CD4-positive, alpha-beta T cell treated with Interleukin-15 for 4 hours (primary cell): ENCODE results near the gene APLP2.
"Not testable (repeated sequence)": the region's sequence is repeated elsewhere in the genome, so short reads cannot be mapped to it uniquely, and the experiment has no call there.

Experiments
- DNase-seq: peaks from one replicate; pipeline ENCODE4 v3.0.0-alpha.2; 2020; ENCODE audit warnings: low spot score

Gene APLP2

DNA sequence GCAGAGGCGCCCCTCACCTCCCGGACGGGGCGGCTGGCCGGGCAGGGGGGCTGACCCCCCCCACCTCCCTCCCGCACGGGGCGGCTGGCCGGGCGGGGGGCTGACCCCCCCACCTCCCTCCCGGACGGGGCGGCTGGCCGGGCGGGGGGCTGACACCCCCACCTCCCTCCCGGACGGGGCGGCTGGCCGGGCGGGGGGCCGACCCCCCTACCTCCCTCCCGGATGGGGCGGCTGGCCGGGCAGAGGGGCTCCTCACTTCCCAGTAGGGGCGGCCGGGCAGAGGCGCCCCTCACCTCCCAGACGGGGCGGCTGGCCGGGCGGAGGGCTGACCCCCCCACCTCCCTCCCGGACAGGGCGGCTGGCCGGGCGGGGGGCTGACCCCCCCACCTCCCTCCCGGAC lies 21.5 kb downstream of the APLP2 start:
- DNase-seq: not testable (repeated sequence)

DNA sequence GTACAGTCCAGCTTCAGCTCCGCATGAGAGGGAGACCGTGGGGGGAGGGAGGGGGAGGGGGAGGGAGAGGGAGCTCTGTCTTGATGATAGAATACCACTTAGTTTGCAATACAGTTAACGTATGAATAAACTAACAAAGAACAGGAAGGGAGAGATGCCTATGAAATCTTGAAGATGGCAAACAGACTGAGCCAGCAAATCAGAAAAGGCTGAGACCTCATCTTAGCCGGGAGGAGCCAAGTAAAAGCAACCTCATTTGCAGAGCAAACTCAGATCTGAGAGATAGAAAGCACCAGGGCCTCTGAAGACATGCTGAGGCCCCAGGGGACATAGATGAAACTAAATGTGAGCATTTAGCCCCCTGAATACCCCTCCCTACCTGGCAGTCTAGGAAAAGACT lies 23.0 kb downstream of the APLP2 start:
- DNase-seq: no peak

DNA sequence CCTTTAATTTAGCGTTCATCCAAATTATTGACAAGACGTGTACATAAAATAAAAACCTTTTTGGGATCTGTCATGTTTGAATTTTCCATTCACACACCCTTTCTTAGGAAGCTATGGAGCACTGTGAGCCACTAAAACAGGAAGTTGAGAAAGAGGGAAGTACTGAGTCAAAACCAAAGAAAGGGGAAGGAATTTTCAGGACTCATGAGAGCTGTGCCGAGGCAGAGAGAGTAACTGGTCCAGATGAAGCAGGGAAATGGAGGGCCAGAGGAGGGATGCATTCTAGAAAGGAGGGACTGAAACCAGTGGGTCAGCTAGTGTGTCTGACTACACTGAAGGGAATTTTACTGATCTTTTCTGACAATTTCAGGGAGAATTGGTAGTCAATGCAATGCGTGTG lies 24.9 kb downstream of the APLP2 start:
- DNase-seq: no peak

DNA sequence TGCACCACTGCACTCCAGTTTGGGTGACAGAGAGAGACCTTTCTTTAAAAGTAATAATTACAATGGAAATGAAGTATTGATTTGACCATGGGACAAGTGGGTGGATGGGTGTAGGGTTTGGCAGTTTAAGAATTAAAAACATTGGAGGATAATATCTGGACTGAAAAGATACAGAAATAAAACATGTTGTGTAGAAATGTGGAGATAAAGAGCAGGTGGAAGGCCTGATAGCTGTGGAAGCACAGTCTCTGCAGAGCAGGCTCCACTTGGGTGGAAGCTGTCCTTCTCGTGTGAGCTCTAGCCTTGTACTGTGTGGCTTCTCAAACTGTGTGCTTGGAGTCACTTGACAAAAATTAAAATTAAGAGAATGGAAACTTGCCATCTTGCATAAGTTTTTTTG lies 25.6 kb downstream of the APLP2 start:
- no peak for DNase-seq

DNA sequence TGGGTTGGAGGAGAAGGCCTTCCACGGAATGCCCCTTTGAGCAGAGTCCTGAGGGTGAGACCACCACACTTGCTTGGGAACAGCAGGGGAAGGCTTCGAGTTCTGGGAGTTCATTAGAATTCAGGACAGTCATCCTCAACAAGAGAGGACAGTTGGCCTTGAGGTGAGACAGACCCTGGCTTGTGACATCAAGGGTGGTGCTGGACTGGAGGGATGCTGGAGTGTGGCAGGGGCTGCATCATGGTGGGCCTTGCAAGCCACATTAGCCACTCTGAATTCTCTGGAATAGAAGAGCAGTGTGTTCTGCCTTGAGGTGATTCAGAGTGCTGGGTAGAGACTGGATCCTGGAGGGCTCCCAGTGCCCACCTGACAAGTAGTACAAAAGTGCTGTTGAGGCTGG lies 26.3 kb downstream of the APLP2 start:
- DNase-seq: no peak

DNA sequence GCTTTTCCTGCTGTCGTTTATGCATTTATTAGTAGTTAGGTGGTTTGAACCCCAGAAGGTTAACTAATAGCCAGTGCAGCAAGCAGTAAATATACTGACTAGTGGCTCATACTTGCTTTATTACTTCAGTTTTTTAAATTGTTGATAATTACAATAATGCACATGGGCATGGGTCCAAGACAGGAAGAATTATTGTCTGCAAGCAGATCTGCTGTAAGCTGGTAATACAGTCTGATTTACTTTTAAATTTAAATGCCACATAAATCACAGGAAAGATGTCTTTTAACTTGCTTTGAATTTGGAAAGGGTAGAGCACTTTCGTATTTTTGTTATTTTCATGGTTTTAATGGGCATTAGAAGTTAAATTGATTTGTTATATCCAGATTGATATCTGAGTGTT lies 27.1 kb downstream of the APLP2 start:
- no peak for DNase-seq

DNA sequence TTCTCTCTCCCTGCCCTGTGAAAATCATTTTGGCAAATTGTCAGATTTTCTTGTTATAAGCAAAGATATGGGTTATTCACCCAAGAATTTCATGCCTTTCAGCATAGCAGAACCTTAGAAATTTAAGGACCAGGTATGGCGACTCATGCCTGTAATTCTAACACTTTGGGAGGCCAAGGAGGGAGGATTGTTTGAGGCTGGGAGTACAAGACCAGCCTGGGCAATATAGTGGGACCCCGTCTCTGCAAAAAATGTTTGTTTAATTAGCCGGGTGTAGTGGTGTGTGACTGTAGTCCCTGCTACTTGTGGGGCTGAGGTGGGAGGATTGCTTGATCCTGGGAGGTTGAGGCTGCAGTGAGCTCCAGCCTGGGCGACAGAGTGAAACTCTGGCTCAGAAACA lies 27.6 kb downstream of the APLP2 start:
- DNase-seq: no peak

DNA sequence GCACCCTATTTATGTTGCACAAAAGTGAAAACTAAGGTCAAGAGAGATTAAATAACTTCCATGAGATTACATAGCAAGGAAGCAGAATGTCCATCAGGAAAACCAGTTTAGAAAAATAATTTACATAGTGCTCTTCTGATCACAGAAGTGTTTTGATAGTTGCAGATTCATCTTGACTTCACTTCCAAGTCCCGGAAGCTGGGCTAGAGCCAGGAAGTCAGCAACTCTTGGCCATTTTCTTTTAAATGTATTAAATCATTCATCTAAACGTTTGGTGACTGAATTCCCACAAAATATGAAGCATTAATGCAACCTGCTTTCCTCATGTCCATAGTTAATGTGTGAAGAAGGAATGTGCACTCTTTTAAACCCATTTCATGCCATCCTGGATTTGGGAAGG lies 29.7 kb downstream of the APLP2 start:
- no peak for DNase-seq

DNA sequence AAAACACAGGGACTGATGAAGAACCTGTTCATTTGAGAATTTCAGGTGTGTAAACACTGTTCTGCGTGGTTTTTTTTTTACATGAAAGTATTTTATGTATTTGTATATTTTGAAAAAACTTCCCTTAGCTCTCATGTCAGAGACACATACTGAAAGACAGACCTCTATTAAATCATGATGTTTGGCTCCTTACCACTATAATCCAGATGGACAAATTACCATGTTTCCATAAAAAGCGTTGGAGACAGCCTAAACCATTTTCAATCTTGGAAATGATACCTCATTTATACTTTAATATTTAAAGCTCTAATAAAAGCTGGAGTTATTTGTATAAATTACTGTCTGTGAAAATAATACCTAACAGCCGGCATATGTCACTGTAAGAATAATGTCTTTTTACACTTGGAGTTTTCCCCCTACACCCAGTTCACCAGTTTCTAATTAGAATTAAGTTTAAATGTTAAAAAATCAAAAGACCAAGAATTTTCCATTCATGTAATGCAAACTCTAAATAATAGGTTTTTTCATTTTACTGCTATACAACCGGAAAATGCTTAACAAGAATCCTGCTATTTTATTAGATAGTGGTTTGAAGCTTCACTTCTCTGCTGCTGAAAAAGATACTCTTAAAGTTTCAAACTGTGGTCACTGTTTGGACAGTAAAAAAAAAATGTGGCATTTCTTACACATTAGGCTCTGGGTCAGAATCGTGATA lies 30.8 kb downstream of the APLP2 start:
- DNase-seq: no peak

DNA sequence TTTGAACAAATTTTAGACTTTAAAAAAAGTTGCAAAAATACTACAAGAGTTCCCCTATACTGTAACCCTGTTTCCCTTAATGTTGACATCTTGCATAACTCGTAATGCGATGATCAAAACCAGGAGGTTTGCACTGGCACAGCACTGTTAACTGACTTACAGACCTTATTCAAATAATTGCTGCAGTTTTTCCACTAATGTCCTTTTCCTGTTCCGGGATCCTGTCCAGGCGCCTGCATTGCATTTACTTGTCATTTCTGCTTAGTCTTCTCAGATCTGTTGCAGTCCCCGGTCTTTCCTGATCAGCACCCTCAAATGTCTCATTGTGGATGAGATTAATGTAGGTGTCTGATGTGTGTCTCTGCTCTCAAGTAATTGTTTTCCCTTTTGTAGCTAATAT lies 32.0 kb downstream of the APLP2 start:
- no peak for DNase-seq

DNA sequence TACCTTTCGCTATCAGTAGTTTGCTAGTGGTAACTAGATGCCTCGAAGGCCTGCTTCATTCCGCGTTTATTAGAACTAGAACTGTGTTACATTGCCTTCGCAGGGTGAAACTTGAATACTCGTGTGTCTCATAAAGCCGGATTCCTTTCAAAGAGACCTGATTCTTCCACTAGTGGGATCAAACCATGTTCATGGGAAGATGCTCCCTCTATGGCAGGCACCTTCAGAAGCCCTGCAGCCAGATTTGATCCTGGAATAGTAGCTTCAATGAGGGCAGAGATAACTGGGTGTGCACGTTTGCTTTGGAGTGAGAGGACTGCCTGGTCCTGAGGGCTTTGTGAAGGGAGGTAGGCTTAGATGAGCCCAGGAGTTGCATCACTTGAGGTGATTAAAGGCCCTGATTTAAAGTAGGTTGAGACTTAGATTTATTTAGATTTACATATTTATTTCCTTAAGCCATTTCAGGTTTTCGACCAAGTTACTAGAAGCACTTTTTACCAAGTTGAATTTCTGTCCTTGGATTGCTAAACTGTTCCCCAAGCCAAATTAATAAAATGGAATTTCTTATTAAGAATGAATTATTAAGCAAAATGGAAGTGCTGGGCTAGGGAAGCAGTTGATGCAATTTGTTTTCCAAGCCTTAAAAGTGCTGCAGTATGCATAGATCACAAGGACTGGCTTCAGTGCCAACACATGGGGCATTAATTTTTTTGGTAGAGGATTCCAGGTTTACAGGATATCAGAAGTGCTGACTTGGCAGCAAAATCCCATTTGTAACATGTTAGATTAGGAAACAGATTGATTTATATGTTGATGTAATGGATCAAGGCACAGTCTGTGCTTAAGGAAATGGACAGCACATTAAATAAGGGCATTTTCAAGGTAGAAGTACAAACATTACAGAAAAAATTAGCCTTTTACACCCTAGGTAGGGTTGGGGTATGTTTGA lies 32.9 kb downstream of the APLP2 start:
- DNase-seq: no peak

DNA sequence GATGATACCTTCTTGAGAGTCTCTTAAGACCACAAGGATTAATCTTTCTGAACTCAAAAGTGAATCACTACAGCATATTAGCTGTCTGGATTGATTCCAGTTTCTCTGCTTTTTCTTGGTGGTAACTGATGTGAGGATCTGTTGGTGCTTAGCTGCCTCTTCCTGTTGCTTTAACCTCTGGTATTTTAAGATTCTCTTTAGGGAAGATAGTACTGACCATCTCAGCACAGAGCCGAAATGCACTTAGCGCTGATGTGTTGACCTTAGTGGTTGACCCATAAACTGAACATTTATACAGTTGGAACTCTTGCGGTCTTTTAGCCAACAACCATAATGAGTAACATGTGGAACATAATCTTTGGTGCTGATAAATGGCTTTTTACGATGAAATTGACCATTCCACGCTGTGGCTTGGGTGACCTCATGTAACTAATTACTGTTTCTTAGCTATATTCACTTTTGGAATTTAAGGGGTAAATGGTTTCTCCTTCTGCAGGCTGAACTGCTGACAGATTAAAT lies 33.7 kb downstream of the APLP2 start:
- DNase-seq: no peak

DNA sequence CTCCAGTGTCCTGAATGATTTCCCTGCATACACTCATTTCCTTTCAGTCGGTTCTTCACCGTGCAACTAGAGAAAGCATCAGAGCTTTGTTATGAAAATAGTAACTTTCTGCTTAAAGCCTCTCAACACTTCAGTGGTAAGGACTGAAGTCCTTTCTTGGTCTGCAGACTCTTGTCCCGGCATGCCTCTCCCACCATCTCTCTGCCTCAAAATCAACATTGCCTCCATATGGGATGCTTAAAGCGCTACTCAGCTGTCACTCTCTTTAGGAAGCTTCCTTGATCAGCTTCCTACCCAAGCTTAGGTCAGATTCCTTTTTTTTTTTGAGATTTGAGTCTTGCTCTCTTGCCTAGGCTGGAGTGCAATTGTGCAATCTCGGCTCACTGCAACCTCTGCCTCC lies 36.7 kb downstream of the APLP2 start:
- no peak for DNase-seq

DNA sequence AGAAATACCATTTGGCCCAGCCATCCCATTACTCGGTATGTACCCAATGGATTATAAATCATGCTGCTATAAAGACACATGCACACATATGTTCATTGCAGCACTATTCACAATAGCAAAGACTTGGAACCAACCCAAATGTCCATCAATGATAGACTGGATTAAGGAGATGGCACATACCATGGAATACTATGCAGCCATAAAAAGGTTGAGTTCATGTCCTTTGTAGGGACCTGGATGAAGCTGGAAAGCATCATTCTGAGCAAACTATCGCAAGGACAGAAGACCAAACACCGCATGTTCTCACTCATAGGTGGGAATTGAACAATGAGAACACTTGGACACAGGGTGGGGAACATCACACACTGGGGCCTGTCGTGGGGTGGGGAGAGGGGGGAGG lies 39.0 kb downstream of the APLP2 start:
- not testable (repeated sequence) for DNase-seq

DNA sequence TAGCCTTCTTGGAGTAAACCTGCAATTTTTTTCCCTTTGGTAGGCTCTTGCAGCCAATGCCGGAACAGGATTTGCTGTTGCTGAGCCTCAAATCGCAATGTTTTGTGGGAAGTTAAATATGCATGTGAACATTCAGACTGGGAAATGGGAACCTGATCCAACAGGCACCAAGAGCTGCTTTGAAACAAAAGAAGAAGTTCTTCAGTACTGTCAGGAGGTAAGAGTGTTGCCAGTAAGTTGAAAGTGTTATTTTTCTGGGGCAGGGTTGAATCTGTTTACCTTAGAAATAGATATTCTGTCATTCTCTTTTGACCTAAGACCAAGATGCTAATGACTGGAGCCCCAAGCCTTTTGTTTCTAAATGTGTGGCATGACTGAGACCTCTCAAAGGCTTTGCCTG lies 39.7 kb downstream of the APLP2 start:
- no peak for DNase-seq

DNA sequence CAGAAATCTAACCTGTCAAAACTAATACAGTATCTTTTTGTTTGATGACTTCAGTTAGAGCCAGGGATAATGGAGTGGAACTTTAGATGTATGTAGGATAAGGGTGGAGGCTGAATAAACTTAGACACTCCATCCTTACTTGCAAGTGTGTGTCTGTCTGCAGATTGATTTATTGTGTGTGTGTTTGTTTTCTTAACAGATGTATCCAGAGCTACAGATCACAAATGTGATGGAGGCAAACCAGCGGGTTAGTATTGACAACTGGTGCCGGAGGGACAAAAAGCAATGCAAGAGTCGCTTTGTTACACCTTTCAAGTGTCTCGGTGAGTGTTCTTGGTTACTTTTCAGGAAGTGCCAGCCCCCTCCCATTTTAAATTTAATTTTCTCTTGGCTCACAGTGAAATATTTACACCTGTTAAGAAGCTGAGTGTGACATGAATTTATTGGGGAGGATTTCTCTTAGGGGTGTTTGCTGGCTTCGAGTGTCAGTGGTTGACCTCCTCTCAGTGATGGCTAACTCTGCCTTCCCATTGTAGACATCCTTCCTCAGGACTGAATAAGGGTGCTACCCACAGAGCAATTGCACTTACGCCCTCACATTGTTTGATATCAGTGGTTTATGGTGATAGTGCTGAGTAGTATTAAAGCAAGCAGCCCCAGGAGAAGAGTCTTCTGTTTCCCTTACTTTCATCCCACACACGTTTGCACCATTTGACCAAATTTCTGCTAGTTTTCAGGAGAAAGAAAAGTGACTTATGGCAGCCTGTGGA lies 40.8 kb downstream of the APLP2 start:
- no peak for DNase-seq

DNA sequence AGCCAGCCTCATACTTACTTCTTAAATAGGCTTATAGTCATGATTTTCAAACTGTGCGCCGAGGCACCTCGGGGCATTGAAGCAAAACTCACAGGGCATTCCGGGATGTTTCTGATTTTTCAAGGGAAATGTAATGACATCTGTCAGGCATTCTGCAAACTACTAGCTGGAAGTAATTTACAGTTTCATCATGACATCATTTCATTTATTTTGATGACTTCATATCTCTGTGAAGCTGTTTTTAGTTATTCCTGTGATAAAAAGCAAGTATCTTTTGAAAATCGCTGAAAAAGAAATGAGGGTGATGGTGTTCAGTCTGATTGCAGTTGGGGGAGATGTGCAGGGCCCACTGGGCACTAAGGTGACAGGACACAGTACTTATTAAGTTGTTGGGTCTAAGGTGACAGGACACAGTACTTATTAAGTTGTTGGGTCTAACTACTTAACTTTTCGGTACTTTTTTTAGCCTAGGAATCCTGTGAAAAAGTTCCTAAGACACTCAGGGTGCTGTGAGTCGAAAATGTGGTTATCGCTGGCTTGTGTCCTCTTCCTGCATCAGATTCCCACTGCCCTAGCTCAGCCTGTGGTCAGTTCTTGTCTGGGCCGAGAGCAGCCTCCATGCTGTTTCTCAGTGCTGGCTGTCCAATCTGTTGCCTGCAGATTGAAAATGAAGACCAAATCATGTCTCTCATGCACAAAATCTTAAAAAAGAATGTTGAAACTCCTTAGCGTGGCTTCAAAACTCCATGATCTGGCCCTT lies 42.6 kb downstream of the APLP2 start:
- no peak for DNase-seq

DNA sequence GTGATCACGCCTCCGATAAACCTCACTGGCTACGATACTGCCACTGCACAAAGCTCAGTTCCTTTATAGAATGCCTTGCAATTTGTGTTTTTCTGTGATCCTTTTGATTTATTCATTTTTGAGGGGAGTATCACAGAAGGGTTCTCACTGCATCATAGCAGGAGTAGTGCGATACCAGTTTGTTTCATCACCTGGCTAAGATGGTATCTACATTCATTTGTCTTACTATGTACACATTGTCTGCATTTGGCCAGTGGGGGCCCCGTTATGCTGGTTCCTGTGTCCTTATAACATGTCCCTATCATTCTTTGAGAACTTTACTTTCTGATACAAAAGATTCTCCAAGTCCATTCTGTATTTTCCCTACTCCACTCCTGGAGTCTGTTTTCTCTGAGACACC lies 44.6 kb downstream of the APLP2 start:
- DNase-seq: no peak

DNA sequence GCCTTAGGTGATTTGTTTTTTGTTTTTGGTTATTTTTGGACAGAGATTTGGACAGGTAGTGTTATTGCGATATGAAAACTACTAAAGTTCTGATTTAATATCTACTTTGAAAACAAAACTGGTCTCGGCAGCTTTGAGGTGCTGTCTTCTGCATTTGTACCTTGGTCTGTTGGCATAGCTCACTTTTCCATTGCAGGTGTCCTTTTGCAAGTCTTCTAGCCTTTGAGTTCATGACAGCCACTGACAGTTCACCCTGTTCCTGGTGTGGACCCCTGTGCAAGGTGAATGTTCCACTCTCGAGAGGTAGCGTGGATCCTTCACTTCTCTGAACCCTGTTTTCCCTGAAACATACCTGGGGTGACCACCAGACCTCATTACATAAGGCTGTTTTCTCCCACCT lies 45.0 kb downstream of the APLP2 start:
- DNase-seq: no peak

DNA sequence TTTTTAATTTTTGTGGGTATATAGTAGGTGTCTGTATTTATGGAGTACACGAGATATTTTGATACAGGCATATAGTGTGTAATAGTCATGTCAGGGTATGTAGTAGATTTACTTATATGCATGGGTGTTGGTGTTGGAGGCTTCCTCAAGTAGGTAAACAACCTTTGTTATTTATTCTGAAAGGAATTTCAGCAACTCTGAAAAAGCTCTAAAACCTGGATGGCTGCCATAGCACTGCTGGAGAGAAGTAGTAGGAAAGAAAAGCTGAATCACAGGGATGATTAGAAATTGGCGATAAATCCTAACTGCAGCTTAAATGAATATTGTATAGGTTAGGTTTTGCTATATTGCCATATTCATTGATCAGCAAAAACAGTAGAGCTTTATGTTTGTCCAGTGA lies 45.5 kb downstream of the APLP2 start:
- DNase-seq: no peak

DNA sequence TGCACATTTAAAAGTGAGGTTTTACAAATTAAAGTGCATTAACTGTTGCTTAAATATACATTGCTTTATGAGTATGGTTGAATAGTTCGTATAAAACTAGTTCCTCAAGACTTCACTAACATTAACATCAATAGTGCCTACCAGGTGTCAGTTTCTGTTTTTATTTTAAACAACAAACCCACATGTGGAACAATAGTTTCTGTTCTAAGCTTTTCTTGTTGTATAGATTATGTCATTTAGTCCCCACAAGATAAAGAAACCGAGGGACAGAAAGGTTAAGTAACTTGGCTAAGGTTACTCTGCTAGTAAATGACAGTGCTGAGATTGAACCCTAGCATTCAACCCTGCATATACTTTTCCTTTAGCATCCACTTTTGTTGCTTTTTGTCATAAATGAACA lies 48.5 kb downstream of the APLP2 start:
- no peak for DNase-seq
